ENCODE results near the gene ASCC1. TPM values are rescaled to one million over a fixed set of nuclear protein-coding genes. Genes with fewer than 3 reads are reported as not detected.
A peak's percentile ranks its signal among the peaks of the same experiment; 100 is the strongest.

ASCC1 gene
- total and polyA plus RNA-seq, 2 of the 13 experiments (the other 11 are each of a cell fraction or from before 2014, with no cell fraction given) = 21.6 to 30.1 TPM

DNA sequence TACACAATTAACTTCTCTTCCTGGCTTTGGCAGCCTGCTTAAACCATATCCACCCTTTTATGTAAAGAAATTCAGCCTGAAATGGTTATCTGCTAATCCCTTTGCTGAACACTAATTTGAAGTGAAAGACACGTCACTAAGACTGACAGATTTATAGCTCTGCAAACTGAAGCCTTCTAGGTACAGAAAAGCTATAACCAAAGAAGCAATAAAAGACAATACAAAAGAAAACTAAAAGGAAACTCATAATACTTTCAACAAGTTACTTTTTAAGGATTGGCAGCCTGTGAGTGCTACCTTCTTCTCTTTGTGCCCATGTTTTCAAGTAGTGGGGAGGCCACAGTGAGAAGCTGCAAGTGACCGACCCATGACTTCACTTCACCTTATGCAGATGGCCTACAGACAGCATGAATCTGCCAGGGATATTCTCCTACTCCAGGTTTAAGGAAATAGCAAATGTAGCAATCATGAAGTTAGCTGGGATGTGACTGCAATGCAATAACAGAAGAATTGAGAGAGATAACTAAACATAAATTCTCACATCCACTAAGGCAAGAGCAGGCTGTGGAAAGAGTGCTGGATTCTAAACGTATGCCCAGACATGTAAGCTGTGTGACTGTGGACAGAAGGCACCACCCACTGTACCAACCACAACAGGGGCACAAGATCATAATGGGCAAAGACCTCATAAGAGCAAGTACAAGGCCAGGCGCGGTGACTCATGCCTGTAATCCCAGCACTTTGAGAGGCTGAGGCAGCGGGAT is 117.1 kb downstream of the ASCC1 start (continued):
- TF ChIP-seq POLR2A (IDR thresholded peaks at IDR 0.05; ENCODE audit: insufficient read depth in 1 of 2, low read depth in 2 of 2, low read length in 2 of 2) (no peak), RAD51 (IDR thresholded peaks at IDR 0.05; ENCODE audit: borderline replicate concordance) (no peak), YEATS4 (CRISPR knock-in tag; IDR thresholded peaks at IDR 0.05; ENCODE audit: borderline replicate concordance) (no peak), KDM4B (CRISPR knock-in tag; IDR thresholded peaks at IDR 0.05) (no peak), HOXD1 (CRISPR knock-in tag; IDR thresholded peaks at IDR 0.05) (no peak), ZFY (CRISPR knock-in tag; IDR thresholded peaks at IDR 0.05) (no peak), POLR2G (IDR thresholded peaks at IDR 0.05; ENCODE audit: low read depth, low read length) (no peak), SP1 (IDR thresholded peaks at IDR 0.05) (no peak), SP1 (CRISPR knock-in tag; IDR thresholded peaks at IDR 0.05) (no peak), ZKSCAN8 (CRISPR knock-in tag; IDR thresholded peaks at IDR 0.05; ENCODE audit: borderline replicate concordance) (0 out of 2 replicates have a peak, but pooled peaks have one; percentile 2), ASH2L (IDR thresholded peaks at IDR 0.05; ENCODE audit: insufficient read length, low read depth, low read length) (no peak), RBM39 (IDR thresholded peaks at IDR 0.05; ENCODE audit: low read depth, low read length, poor library complexity, severe bottlenecking) (no peak), SUZ12 (IDR thresholded peaks at IDR 0.05; ENCODE audit: low read depth, low read length) (no peak), ZNF788 (CRISPR knock-in tag; IDR thresholded peaks at IDR 0.05; ENCODE audit: borderline replicate concordance) (no peak)
- TF ChIP-seq, protein P1, sequence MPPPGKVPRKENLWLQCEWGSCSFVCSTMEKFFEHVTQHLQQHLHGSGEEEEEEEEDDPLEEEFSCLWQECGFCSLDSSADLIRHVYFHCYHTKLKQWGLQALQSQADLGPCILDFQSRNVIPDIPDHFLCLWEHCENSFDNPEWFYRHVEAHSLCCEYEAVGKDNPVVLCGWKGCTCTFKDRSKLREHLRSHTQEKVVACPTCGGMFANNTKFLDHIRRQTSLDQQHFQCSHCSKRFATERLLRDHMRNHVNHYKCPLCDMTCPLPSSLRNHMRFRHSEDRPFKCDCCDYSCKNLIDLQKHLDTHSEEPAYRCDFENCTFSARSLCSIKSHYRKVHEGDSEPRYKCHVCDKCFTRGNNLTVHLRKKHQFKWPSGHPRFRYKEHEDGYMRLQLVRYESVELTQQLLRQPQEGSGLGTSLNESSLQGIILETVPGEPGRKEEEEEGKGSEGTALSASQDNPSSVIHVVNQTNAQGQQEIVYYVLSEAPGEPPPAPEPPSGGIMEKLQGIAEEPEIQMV (CRISPR knock-in tag; IDR thresholded peaks at IDR 0.05; ENCODE audit: low read depth) = no peak
- TF ChIP-seq, protein P2, sequence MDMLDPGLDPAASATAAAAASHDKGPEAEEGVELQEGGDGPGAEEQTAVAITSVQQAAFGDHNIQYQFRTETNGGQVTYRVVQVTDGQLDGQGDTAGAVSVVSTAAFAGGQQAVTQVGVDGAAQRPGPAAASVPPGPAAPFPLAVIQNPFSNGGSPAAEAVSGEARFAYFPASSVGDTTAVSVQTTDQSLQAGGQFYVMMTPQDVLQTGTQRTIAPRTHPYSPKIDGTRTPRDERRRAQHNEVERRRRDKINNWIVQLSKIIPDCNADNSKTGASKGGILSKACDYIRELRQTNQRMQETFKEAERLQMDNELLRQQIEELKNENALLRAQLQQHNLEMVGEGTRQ (IDR thresholded peaks at IDR 0.05; ENCODE audit: low read depth, low read length) = no peak
- TF ChIP-seq, protein P2 (CRISPR knock-in tag; IDR thresholded peaks at IDR 0.05; ENCODE audit: borderline replicate concordance) = no peak
- TF ChIP-seq, protein P3, sequence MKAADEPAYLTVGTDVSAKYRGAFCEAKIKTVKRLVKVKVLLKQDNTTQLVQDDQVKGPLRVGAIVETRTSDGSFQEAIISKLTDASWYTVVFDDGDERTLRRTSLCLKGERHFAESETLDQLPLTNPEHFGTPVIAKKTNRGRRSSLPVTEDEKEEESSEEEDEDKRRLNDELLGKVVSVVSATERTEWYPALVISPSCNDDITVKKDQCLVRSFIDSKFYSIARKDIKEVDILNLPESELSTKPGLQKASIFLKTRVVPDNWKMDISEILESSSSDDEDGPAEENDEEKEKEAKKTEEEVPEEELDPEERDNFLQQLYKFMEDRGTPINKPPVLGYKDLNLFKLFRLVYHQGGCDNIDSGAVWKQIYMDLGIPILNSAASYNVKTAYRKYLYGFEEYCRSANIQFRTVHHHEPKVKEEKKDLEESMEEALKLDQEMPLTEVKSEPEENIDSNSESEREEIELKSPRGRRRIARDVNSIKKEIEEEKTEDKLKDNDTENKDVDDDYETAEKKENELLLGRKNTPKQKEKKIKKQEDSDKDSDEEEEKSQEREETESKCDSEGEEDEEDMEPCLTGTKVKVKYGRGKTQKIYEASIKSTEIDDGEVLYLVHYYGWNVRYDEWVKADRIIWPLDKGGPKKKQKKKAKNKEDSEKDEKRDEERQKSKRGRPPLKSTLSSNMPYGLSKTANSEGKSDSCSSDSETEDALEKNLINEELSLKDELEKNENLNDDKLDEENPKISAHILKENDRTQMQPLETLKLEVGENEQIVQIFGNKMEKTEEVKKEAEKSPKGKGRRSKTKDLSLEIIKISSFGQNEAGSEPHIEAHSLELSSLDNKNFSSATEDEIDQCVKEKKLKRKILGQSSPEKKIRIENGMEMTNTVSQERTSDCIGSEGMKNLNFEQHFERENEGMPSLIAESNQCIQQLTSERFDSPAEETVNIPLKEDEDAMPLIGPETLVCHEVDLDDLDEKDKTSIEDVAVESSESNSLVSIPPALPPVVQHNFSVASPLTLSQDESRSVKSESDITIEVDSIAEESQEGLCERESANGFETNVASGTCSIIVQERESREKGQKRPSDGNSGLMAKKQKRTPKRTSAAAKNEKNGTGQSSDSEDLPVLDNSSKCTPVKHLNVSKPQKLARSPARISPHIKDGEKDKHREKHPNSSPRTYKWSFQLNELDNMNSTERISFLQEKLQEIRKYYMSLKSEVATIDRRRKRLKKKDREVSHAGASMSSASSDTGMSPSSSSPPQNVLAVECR (CRISPR knock-in tag; IDR thresholded peaks at IDR 0.05; ENCODE audit: borderline replicate concordance) = no peak
- TF ChIP-seq, protein P4, sequence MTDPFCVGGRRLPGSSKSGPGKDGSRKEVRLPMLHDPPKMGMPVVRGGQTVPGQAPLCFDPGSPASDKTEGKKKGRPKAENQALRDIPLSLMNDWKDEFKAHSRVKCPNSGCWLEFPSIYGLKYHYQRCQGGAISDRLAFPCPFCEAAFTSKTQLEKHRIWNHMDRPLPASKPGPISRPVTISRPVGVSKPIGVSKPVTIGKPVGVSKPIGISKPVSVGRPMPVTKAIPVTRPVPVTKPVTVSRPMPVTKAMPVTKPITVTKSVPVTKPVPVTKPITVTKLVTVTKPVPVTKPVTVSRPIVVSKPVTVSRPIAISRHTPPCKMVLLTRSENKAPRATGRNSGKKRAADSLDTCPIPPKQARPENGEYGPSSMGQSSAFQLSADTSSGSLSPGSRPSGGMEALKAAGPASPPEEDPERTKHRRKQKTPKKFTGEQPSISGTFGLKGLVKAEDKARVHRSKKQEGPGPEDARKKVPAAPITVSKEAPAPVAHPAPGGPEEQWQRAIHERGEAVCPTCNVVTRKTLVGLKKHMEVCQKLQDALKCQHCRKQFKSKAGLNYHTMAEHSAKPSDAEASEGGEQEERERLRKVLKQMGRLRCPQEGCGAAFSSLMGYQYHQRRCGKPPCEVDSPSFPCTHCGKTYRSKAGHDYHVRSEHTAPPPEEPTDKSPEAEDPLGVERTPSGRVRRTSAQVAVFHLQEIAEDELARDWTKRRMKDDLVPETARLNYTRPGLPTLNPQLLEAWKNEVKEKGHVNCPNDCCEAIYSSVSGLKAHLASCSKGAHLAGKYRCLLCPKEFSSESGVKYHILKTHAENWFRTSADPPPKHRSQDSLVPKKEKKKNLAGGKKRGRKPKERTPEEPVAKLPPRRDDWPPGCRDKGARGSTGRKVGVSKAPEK (CRISPR knock-in tag; IDR thresholded peaks at IDR 0.05; ENCODE audit: borderline replicate concordance) = 0 out of 2 replicates have a peak, but pooled peaks have one; percentile 54

Data from HepG2 (cell line).